H9 (cell line): ENCODE data around the gene SNCA. TPM values are rescaled to one million over a fixed set of nuclear protein-coding genes. Genes with fewer than 3 reads are reported as not detected.

Experiments
- DNase-seq: peaks from one replicate; pipeline ENCODE4 v3.0.0-alpha.2; 2017
- H2AFZ ChIP-seq: one replicate; pipeline ENCODE4 v1.6.1; 2013; ENCODE audit warnings: mild to moderate bottlenecking, low read length, control low read depth, moderate library complexity
- H2AK5ac ChIP-seq: 2 replicates; pipeline ENCODE4 v1.6.1; 2013; ENCODE audit warnings: low read length, control low read depth, mixed read lengths; ENCODE audit not compliant: insufficient read length
- H2BK120ac ChIP-seq: one replicate; pipeline ENCODE4 v1.6.1; 2013; ENCODE audit warnings: low read depth, mild to moderate bottlenecking, low read length, control low read depth, inconsistent platforms; ENCODE audit not compliant: poor library complexity, severe bottlenecking
- H2BK12ac ChIP-seq: 2 replicates; pipeline ENCODE4 v1.6.1; 2013; ENCODE audit warnings: low read length, control low read depth, mixed read lengths, low read depth; ENCODE audit not compliant: insufficient read length
- H2BK15ac ChIP-seq: 2 replicates; pipeline ENCODE4 v1.6.1; 2013; ENCODE audit warnings: low read depth, low read length, control low read depth
- H2BK20ac ChIP-seq: one replicate; pipeline ENCODE4 v1.6.1; 2013; ENCODE audit warnings: low read depth, mild to moderate bottlenecking, low read length, control low read depth, inconsistent platforms; ENCODE audit not compliant: poor library complexity, severe bottlenecking
- H2BK5ac ChIP-seq: 2 replicates; pipeline ENCODE4 v1.6.1; 2013; ENCODE audit warnings: low read length, control low read depth, mixed read lengths; ENCODE audit not compliant: insufficient read length
- H3K14ac ChIP-seq: 2 replicates; pipeline ENCODE4 v1.6.1; 2013; ENCODE audit warnings: low read length, control low read depth; ENCODE audit not compliant: insufficient read depth
- H3K18ac ChIP-seq: 2 replicates; pipeline ENCODE4 v1.6.1; 2013; ENCODE audit warnings: low read depth, mild to moderate bottlenecking, mixed read lengths, low read length, control low read depth; ENCODE audit not compliant: insufficient read length
- H3K23ac ChIP-seq: 2 replicates; pipeline ENCODE4 v1.6.1; 2013; ENCODE audit warnings: low read length, control low read depth, mixed read lengths, low read depth; ENCODE audit not compliant: insufficient read length
- H3K23me2 ChIP-seq: 2 replicates; pipeline ENCODE4 v1.6.1; 2013; ENCODE audit warnings: low read depth, mild to moderate bottlenecking, mixed read lengths, low read length, control low read depth; ENCODE audit not compliant: insufficient read length, poor library complexity, severe bottlenecking
- H3K27ac ChIP-seq: 2 replicates; pipeline ENCODE4 v1.5.1; 2013; ENCODE audit warnings: low read length, control low read depth, mixed read lengths, low read depth; ENCODE audit not compliant: insufficient read length
- H3K27me3 ChIP-seq: 2 replicates; pipeline ENCODE4 v1.6.1; 2013; ENCODE audit warnings: low read length, control low read depth, inconsistent platforms; ENCODE audit not compliant: insufficient read depth
- H3K4ac ChIP-seq: 2 replicates; pipeline ENCODE4 v1.6.1; 2013; ENCODE audit warnings: low read depth, mild to moderate bottlenecking, control low read depth, inconsistent platforms, low read length, moderate library complexity
- H3K4me1 ChIP-seq: 2 replicates; pipeline ENCODE4 v1.6.1; 2013; ENCODE audit warnings: low read length, control low read depth, inconsistent platforms; ENCODE audit not compliant: insufficient read depth
- H3K4me2 ChIP-seq: 2 replicates; pipeline ENCODE4 v1.6.1; 2013; ENCODE audit warnings: low read length, control low read depth, mixed read lengths; ENCODE audit not compliant: insufficient read length, insufficient read depth
- H3K56ac ChIP-seq: 2 replicates; pipeline ENCODE4 v1.6.1; 2013; ENCODE audit warnings: low read depth, mild to moderate bottlenecking, mixed read lengths, low read length, control low read depth; ENCODE audit not compliant: insufficient read length
- H3K79me1 ChIP-seq: 2 replicates; pipeline ENCODE4 v1.6.1; 2013; ENCODE audit warnings: low read depth, mild to moderate bottlenecking, moderate library complexity, low read length, control low read depth, inconsistent platforms; ENCODE audit not compliant: insufficient read depth, poor library complexity, severe bottlenecking
- H3K79me2 ChIP-seq: 2 replicates; pipeline ENCODE4 v1.6.1; 2013; ENCODE audit warnings: low read length, control low read depth, inconsistent platforms; ENCODE audit not compliant: insufficient read depth
- H3K9ac ChIP-seq: 2 replicates; pipeline ENCODE4 v1.6.1; 2013; ENCODE audit warnings: low read length, control low read depth, mixed read lengths; ENCODE audit not compliant: insufficient read length; ENCODE audit errors: extremely low read depth
- H3K9me3 ChIP-seq: one replicate; pipeline ENCODE4 v1.6.1; 2013; ENCODE audit warnings: low read depth, low read length, inconsistent platforms; ENCODE audit not compliant: control insufficient read depth
- H3T11ph ChIP-seq: one replicate; pipeline ENCODE4 v1.6.1; 2013; ENCODE audit warnings: mild to moderate bottlenecking, low read length, control low read depth, inconsistent platforms
- H4K20me1 ChIP-seq: one replicate; pipeline ENCODE4 v1.6.1; 2013; ENCODE audit not compliant: control insufficient read depth, insufficient read length, insufficient read depth
- H4K5ac ChIP-seq: 2 replicates; pipeline ENCODE4 v1.6.1; 2013; ENCODE audit warnings: low read depth, mild to moderate bottlenecking, mixed read lengths, low read length, control low read depth; ENCODE audit not compliant: insufficient read length
- H4K8ac ChIP-seq: replicated peaks from 2 replicates; pipeline ENCODE4 v1.6.1; 2013; ENCODE audit warnings: low read length, control low read depth, mixed read lengths, low read depth; ENCODE audit not compliant: insufficient read length
- H4K91ac ChIP-seq: 2 replicates; pipeline ENCODE4 v1.6.1; 2013; ENCODE audit warnings: low read depth, mild to moderate bottlenecking, moderate library complexity, mixed read lengths, low read length, control low read depth; ENCODE audit not compliant: insufficient read length
- H3K27ac Mint-ChIP-seq, 3 experiments: 2 replicates in 2 of 3; 3 replicates in 1 of 3; pipeline ENCODE4 v1.8.0; 2020 to 2021; ENCODE audit warnings: mixed read lengths in 3 of 3, mild to moderate bottlenecking in 1 of 3, moderate library complexity in 1 of 3
- H3K27me3 Mint-ChIP-seq: 2 replicates; pipeline ENCODE4 v1.8.0; 2021; ENCODE audit warnings: low read depth, mild to moderate bottlenecking, moderate library complexity, mixed read lengths
- H3K36me3 Mint-ChIP-seq, 3 experiments: 2 replicates in 2 of 3; 3 replicates in 1 of 3; pipeline ENCODE4 v1.8.0; 2020 to 2021; ENCODE audit warnings: low read depth in 3 of 3, mixed read lengths in 3 of 3; ENCODE audit not compliant: insufficient read depth in 1 of 3
- H3K4me1 Mint-ChIP-seq, 2 experiments: 2 replicates each; pipeline ENCODE4 v1.8.0; 2020; ENCODE audit warnings: mixed read lengths in 2 of 2
- H3K4me3 Mint-ChIP-seq, 2 experiments: 2 replicates in 1 of 2; 3 replicates in 1 of 2; pipeline ENCODE4 v1.8.0; 2020 to 2021; ENCODE audit warnings: mild to moderate bottlenecking in 2 of 2, mixed read lengths in 2 of 2, moderate library complexity in 1 of 2
- H3K9me3 Mint-ChIP-seq, 2 experiments: 2 replicates in 1 of 2; 3 replicates in 1 of 2; pipeline ENCODE4 v1.8.0; 2020; ENCODE audit warnings: mild to moderate bottlenecking in 2 of 2, mixed read lengths in 2 of 2, moderate library complexity in 1 of 2
- total RNA-seq: library from RNA; stranded (reverse); gene quantifications from 2 replicates; pipeline ENCODE4 v1.2.1, GENCODE V29; 2021
- TF ChIP-seq, protein P1 (sequence below): fragments of 200-600 bp; sonication (generic); conservative IDR thresholded peaks from 3 replicates; pipeline ENCODE4 v1.8.0; 2021; ENCODE audit warnings: antibody characterized with exemption, mild to moderate bottlenecking

The SNCA gene
- total RNA-seq, 1 experiment from 2014 or later = 8.5 TPM

DNA sequence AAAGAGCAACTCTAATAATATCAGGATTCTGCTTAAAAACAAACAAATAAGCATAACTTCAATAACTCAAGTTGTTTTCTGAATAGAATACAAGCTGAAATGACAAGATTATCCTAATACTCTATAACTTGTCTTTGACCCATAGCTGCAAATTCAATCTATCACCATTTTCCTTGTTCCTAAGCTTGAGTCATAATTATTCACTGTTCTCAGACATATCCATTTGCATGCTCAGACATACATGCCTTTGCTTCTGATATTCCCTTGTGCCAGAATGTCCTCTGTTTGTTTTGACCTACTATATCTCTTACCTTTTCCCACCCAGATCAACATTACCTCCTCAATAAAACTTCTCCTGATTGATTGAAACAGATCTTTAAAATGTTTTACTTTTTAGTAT lies 109.7 kb downstream of the SNCA start:
- Histone ChIP-seq H4K20me1 (no peaks in the 10 kb centered on the region), H3K4me2 (no peak overlapping the region), H3K23ac (no peak overlapping the region), H2BK12ac (no peak overlapping the region), H4K8ac (no peak overlapping the region), H3K56ac (no peak overlapping the region), H2BK15ac (no peak overlapping the region), H3K27ac (no peak overlapping the region), H3K79me2 (no peaks in the 10 kb centered on the region), H3K4me1 (no peaks in the 10 kb centered on the region), H4K5ac (no peak overlapping the region), H3K79me1 (no peaks in the 10 kb centered on the region), H2AK5ac (no peak overlapping the region), H2BK20ac (no peak overlapping the region), H3K9me3 (no peaks in the 10 kb centered on the region), H3K23me2 (no peaks in the 10 kb centered on the region), H2BK120ac (no peak overlapping the region), H3K14ac (no peak overlapping the region), H3T11ph (no peak overlapping the region), H4K91ac (no peak overlapping the region), H2BK5ac (no peak overlapping the region), H2AFZ (no peak overlapping the region), H3K18ac (no peak overlapping the region), H3K9ac (no peak overlapping the region), H3K27me3 (no peaks in the 10 kb centered on the region), H3K4ac (no peak overlapping the region)
- no peaks in the 10 kb centered on the region for H3K27me3 Mint-ChIP-seq
- H3K9me3 Mint-ChIP-seq = no peaks in the 10 kb centered on the region
- no peak overlapping the region for H3K27ac Mint-ChIP-seq
- peaks cover 7 to 10% of the 10 kb centered on the region in 2 experiments for H3K4me1 Mint-ChIP-seq
- TF ChIP-seq, protein P1, sequence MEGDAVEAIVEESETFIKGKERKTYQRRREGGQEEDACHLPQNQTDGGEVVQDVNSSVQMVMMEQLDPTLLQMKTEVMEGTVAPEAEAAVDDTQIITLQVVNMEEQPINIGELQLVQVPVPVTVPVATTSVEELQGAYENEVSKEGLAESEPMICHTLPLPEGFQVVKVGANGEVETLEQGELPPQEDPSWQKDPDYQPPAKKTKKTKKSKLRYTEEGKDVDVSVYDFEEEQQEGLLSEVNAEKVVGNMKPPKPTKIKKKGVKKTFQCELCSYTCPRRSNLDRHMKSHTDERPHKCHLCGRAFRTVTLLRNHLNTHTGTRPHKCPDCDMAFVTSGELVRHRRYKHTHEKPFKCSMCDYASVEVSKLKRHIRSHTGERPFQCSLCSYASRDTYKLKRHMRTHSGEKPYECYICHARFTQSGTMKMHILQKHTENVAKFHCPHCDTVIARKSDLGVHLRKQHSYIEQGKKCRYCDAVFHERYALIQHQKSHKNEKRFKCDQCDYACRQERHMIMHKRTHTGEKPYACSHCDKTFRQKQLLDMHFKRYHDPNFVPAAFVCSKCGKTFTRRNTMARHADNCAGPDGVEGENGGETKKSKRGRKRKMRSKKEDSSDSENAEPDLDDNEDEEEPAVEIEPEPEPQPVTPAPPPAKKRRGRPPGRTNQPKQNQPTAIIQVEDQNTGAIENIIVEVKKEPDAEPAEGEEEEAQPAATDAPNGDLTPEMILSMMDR = no peak
- DNase-seq = no peak
- H3K4me3 Mint-ChIP-seq = no peak overlapping the region
- H3K36me3 Mint-ChIP-seq = no peaks in the 10 kb centered on the region
